PFSK-1 (cell line): ENCODE results near the gene KCNA1.

Experiments
- FOXP2 ChIP-seq: optimal IDR thresholded peaks from 2 replicates; pipeline ENCODE3; 2011; ENCODE audit warnings: borderline replicate concordance, control low read depth, inconsistent platforms; ENCODE audit not compliant: insufficient read depth; ENCODE audit errors: extremely low read length, extremely low read depth
- POLR2AphosphoS5 ChIP-seq: IDR thresholded peaks from 2 replicates; pipeline ENCODE4 v1.6.1; 2012; ENCODE audit warnings: low read depth, mild to moderate bottlenecking, control low read depth, low read length, moderate library complexity
- SIN3A ChIP-seq: IDR thresholded peaks from 2 replicates; pipeline ENCODE4 v1.6.1; 2012; ENCODE audit warnings: mild to moderate bottlenecking, low read length, moderate library complexity, borderline replicate concordance; ENCODE audit not compliant: insufficient read depth
- TAF1 ChIP-seq: IDR thresholded peaks from 2 replicates; pipeline ENCODE4 v1.6.1; 2012; ENCODE audit warnings: low read length, control low read depth, borderline replicate concordance; ENCODE audit not compliant: insufficient read depth
- TF ChIP-seq, protein P1 (sequence below), 2 experiments: IDR thresholded peaks; 2 replicates each; pipeline versions ENCODE4 v1.6.1 to v1.8.0; 2011 to 2012; ENCODE audit warnings: low read depth in 2 of 2, low read length in 2 of 2, control low read depth in 1 of 2, inconsistent platforms in 1 of 2, mild to moderate bottlenecking in 1 of 2, moderate library complexity in 1 of 2; ENCODE audit not compliant: insufficient read depth in 1 of 2

KCNA1 gene

GRCh38 chr12:4951083-4951482, 41.4 kb downstream of the KCNA1 start:
- TF ChIP-seq SIN3A (no peak), POLR2AphosphoS5 (no peak), FOXP2 (no peak), TAF1 (no peak)
- TF ChIP-seq, protein P1, sequence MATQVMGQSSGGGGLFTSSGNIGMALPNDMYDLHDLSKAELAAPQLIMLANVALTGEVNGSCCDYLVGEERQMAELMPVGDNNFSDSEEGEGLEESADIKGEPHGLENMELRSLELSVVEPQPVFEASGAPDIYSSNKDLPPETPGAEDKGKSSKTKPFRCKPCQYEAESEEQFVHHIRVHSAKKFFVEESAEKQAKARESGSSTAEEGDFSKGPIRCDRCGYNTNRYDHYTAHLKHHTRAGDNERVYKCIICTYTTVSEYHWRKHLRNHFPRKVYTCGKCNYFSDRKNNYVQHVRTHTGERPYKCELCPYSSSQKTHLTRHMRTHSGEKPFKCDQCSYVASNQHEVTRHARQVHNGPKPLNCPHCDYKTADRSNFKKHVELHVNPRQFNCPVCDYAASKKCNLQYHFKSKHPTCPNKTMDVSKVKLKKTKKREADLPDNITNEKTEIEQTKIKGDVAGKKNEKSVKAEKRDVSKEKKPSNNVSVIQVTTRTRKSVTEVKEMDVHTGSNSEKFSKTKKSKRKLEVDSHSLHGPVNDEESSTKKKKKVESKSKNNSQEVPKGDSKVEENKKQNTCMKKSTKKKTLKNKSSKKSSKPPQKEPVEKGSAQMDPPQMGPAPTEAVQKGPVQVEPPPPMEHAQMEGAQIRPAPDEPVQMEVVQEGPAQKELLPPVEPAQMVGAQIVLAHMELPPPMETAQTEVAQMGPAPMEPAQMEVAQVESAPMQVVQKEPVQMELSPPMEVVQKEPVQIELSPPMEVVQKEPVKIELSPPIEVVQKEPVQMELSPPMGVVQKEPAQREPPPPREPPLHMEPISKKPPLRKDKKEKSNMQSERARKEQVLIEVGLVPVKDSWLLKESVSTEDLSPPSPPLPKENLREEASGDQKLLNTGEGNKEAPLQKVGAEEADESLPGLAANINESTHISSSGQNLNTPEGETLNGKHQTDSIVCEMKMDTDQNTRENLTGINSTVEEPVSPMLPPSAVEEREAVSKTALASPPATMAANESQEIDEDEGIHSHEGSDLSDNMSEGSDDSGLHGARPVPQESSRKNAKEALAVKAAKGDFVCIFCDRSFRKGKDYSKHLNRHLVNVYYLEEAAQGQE (IDR thresholded peaks at IDR 0.05; ENCODE audit: insufficient read depth in 1 of 2, low read depth in 2 of 2, low read length in 2 of 2) = no peak

- TF ChIP-seq SIN3A (no peak), FOXP2 (no peak), POLR2AphosphoS5 (no peak)
- TF ChIP-seq, protein P1 (IDR thresholded peaks at IDR 0.05; ENCODE audit: insufficient read depth in 1 of 2, low read depth in 2 of 2, low read length in 2 of 2) = no peak
These were observed 41.9 kb downstream of the KCNA1 start for GRCh38 chr12:4951601-4952000.

DNA sequence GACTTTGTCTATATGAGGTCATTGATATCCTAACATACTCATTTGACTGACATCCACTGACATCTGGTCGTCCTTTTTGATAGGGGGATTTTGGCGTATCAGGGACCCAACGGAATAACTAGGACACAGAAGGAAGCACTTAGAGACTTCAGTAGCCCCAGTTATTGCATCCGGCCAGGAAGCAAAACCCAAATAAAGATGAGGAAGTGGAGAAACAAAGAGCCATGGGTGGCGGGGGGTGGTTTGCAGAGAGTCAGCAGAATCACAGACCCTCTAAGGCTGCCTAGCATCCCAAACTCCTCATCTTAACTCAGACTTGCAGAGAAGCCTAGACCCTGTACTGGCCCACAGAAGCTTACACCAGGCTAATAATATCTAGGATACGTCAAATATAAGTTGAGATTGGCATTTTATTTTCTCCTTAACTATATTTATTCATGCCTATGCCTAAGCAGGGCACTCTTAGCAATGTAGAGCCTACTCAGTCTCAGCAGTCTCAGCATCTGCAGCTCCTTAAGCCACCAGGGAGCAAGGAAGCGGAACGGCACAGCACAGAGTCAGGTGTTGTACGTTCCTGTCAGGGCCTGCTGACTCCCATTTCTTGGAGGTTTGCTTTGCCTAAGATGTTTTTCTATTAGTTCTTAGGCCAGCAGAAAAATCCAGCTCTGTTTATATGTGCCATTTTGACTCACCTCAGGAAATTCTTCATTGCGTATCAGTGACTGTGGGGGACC, 45.1 kb downstream of the KCNA1 start:
- TF ChIP-seq POLR2AphosphoS5 (no peak), SIN3A (no peak), FOXP2 (no peak), TAF1 (no peak)
- TF ChIP-seq, protein P1 (IDR thresholded peaks at IDR 0.05; ENCODE audit: insufficient read depth in 1 of 2, low read depth in 2 of 2, low read length in 2 of 2) = no peak

DNA sequence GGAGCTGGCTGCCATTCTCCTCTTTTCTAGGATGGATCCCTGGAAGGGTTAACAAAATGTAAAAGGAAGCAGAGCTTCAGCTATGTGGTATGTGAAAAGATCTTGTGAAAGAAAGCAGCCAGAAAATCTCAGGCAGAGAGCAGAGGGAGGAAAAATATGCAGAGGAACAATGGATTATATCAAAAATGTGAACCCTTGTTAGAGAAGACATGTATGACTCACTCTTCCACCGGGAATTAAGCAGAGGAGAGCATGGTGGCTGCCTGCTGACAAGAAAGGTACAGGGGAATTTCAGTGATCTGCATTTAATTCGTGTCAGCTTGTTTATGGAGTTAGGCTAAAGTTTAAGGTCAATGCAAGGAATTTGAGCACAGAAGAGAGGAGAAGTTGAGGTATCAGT, 46.3 kb downstream of the KCNA1 start:
- TF ChIP-seq SIN3A (no peak), TAF1 (no peak)

DNA sequence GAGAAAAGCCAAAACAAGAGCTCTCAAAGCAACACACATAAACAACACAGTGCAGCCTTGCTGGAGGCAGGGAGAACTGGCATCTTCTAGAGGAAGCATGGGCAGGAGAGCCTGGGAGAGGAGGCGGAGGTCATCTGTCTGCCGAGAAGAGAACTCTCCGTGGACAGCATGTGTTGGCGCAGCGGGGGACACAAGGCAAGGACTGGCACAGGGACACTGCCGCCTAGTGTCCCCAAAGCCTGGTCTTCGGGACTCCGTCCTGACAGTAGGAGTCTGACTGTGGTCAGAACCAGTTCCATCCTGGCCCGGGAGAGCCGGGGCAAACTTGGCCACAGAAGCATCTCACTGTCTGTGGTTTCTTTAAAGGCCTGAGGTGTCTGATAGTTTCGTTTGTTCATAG, 47.3 kb downstream of the KCNA1 start:
- no peak for TF ChIP-seq FOXP2
- no peak for TF ChIP-seq SIN3A
- TF ChIP-seq POLR2AphosphoS5 = no peak
- TF ChIP-seq, protein P1 (IDR thresholded peaks at IDR 0.05; ENCODE audit: insufficient read depth in 1 of 2, low read depth in 2 of 2, low read length in 2 of 2) = no peak
- TF ChIP-seq TAF1 = no peak
